DND-41 (cell line): ENCODE data around the gene HTR3C.

Experiments
- ATAC-seq: fragments of 200-7000 bp; cut with Tn5 transposase; 3 replicates; pipeline ENCODE4 v1.9.1; 2021; ENCODE audit warnings: low read depth; ENCODE audit not compliant: insufficient read depth
- DNase-seq: peaks from one replicate; pipeline ENCODE4 v3.0.0-alpha.2; 2020
- H2AFZ ChIP-seq: 2 replicates; pipeline ENCODE4 v1.6.0; 2012; ENCODE audit warnings: low read depth, low read length
- H3K27ac ChIP-seq: 2 replicates; pipeline ENCODE4 v1.5.1; 2012; ENCODE audit warnings: low read length, inconsistent platforms
- H3K27me3 ChIP-seq: fragments of 200-600 bp; sonication (generic); 2 replicates; pipeline ENCODE4 v1.6.0; 2012; ENCODE audit warnings: low read length, mild to moderate bottlenecking, inconsistent platforms; ENCODE audit not compliant: insufficient read depth, poor library complexity
- H3K36me3 ChIP-seq: 2 replicates; pipeline ENCODE4 v1.5.1; 2012; ENCODE audit warnings: low read length, inconsistent platforms; ENCODE audit not compliant: insufficient read depth
- H3K4me1 ChIP-seq: 2 replicates; pipeline ENCODE4 v1.5.1; 2012; ENCODE audit warnings: mild to moderate bottlenecking, low read length; ENCODE audit not compliant: insufficient read depth
- H3K4me2 ChIP-seq: 2 replicates; pipeline ENCODE4 v1.6.0; 2012; ENCODE audit warnings: mild to moderate bottlenecking, moderate library complexity, low read length, inconsistent platforms; ENCODE audit not compliant: insufficient read depth
- H3K4me3 ChIP-seq, 2 experiments: fragments of 200-600 bp in 1 of 2; shearing (Covaris generic) in 1 of 2; 2 replicates each; pipeline ENCODE4 v1.5.1; 2012 to 2016; ENCODE audit warnings: inconsistent platforms in 2 of 2, low read length in 2 of 2, mild to moderate bottlenecking in 2 of 2, low read depth in 1 of 2, moderate library complexity in 1 of 2
- H3K79me2 ChIP-seq: 2 replicates; pipeline ENCODE4 v1.6.0; 2012; ENCODE audit warnings: low read length, inconsistent platforms; ENCODE audit not compliant: insufficient read depth
- H3K9ac ChIP-seq: 2 replicates; pipeline ENCODE4 v1.6.0; 2012; ENCODE audit warnings: low read depth, mild to moderate bottlenecking, inconsistent platforms, low read length, moderate library complexity
- H3K9me3 ChIP-seq: 2 replicates; pipeline ENCODE4 v1.5.1; 2012; ENCODE audit warnings: low read length, moderate library complexity, mild to moderate bottlenecking, inconsistent platforms; ENCODE audit not compliant: insufficient read depth, severe bottlenecking
- H4K20me1 ChIP-seq: 2 replicates; pipeline ENCODE4 v1.6.0; 2012; ENCODE audit warnings: low read length; ENCODE audit not compliant: insufficient read depth
- EZH2 ChIP-seq: IDR thresholded peaks from 3 replicates; pipeline ENCODE4 v1.6.1; 2012; ENCODE audit warnings: borderline replicate concordance, low read depth, mild to moderate bottlenecking, moderate library complexity, low read length, inconsistent platforms; ENCODE audit not compliant: severe bottlenecking
- TF ChIP-seq, protein P1 (sequence below): IDR thresholded peaks from 2 replicates; pipeline ENCODE4 v1.5.1; 2012; ENCODE audit warnings: borderline replicate concordance, low read length, moderate library complexity, mild to moderate bottlenecking; ENCODE audit not compliant: poor library complexity, severe bottlenecking; ENCODE audit errors: extremely low read depth

HTR3C gene

GRCh38 chr3:184092199-184092598 lies 39.4 kb downstream of the HTR3C start:
- Histone ChIP-seq H3K4me1 (no peaks in the 10 kb centered on the region), H3K4me2 (no peak overlapping the region), H3K9ac (no peak overlapping the region), H3K36me3 (no peaks in the 10 kb centered on the region), H2AFZ (no peak overlapping the region), H3K4me3 (no peak overlapping the region), H4K20me1 (no peaks in the 10 kb centered on the region), H3K27me3 (no peaks in the 10 kb centered on the region), H3K9me3 (peaks cover 9% of the 10 kb centered on the region), H3K27ac (no peak overlapping the region), H3K79me2 (no peaks in the 10 kb centered on the region)
- ATAC-seq: no peak
- TF ChIP-seq EZH2: no peak
- TF ChIP-seq, protein P1, sequence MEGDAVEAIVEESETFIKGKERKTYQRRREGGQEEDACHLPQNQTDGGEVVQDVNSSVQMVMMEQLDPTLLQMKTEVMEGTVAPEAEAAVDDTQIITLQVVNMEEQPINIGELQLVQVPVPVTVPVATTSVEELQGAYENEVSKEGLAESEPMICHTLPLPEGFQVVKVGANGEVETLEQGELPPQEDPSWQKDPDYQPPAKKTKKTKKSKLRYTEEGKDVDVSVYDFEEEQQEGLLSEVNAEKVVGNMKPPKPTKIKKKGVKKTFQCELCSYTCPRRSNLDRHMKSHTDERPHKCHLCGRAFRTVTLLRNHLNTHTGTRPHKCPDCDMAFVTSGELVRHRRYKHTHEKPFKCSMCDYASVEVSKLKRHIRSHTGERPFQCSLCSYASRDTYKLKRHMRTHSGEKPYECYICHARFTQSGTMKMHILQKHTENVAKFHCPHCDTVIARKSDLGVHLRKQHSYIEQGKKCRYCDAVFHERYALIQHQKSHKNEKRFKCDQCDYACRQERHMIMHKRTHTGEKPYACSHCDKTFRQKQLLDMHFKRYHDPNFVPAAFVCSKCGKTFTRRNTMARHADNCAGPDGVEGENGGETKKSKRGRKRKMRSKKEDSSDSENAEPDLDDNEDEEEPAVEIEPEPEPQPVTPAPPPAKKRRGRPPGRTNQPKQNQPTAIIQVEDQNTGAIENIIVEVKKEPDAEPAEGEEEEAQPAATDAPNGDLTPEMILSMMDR: no peak
- DNase-seq: no peak

- Histone ChIP-seq H3K79me2 (no peaks in the 10 kb centered on the region), H3K4me1 (no peaks in the 10 kb centered on the region), H4K20me1 (no peaks in the 10 kb centered on the region), H3K27me3 (no peaks in the 10 kb centered on the region), H3K4me3 (no peak within 1 kb of the TSS), H3K9ac (no peak within 1 kb of the TSS), H3K9me3 (peaks cover 7% of the 10 kb centered on the region), H3K4me2 (no peak within 1 kb of the TSS), H2AFZ (no peak within 1 kb of the TSS), H3K36me3 (no peaks in the 10 kb centered on the region), H3K27ac (no peak within 1 kb of the TSS)
- ATAC-seq: no peak
- TF ChIP-seq, protein P1: no peak
- no peak for TF ChIP-seq EZH2
- no peak for DNase-seq
These were observed 44.0 kb downstream of the HTR3C start, which contains the start of gene HTR3E for GRCh38 chr3:184096811-184097383. TSS of gene HTR3E (plus strand) at chr3:184097064. CDS start at chr3:184097530, 466 bp downstream.

- H3K27ac ChIP-seq: no peak overlapping the region
- H3K4me2 ChIP-seq: no peak overlapping the region
- no peaks in the 10 kb centered on the region for H3K79me2 ChIP-seq
- H3K36me3 ChIP-seq: no peaks in the 10 kb centered on the region
- H4K20me1 ChIP-seq: no peaks in the 10 kb centered on the region
- H3K9me3 ChIP-seq: peaks cover under 1% of the 10 kb centered on the region
- no peaks in the 10 kb centered on the region for H3K27me3 ChIP-seq
- no peak for TF ChIP-seq EZH2
- TF ChIP-seq, protein P1: no peak
- no peak overlapping the region for H2AFZ ChIP-seq
- DNase-seq (no peak), ATAC-seq (no peak)
- no peak overlapping the region for H3K9ac ChIP-seq
- H3K4me1 ChIP-seq: no peaks in the 10 kb centered on the region
- H3K4me3 ChIP-seq: no peak overlapping the region
These were observed 44.7 kb downstream of the HTR3C start for GRCh38 chr3:184097556-184097955.
